ENCODE results near the gene THSD1.

The THSD1 gene

GRCh38 chr13:52450012-52450792 lies 44.2 kb upstream of the THSD1 start, which contains the start of gene VPS36:
Gene VPS36, minus strand, starts transcription at chr13:52450634. Its CDS starts 40 bp downstream, at chr13:52450594.
- peak; percentile 81; the same call in 1 of the 2 replicates for TF ChIP-seq CTCF (IDR thresholded peaks at IDR 0.05; ENCODE audit: low read depth, low read length)
- peak; percentile 83 for DNase-seq (ENCODE audit: extremely low read depth, low read depth)

- TF ChIP-seq CTCF (IDR thresholded peaks at IDR 0.05; ENCODE audit: low read depth, low read length): no peak
Observed at GRCh38 chr13:52449331-52450011, 43.5 kb upstream of the THSD1 start.

GRCh38 chr13:52447815-52448552 lies 42.0 kb upstream of the THSD1 start:
- DNase-seq (ENCODE audit: extremely low read depth, low read depth): no peak
- TF ChIP-seq CTCF (IDR thresholded peaks at IDR 0.05; ENCODE audit: low read depth, low read length): no peak

More at GRCh38 chr13:52449331-52450011, 43.5 kb upstream of the THSD1 start:
- DNase-seq (ENCODE audit: extremely low read depth, low read depth): no peak

- no peak for DNase-seq (ENCODE audit: extremely low read depth, low read depth)
- no peak for TF ChIP-seq CTCF (IDR thresholded peaks at IDR 0.05; ENCODE audit: low read depth, low read length)
Observed at GRCh38 chr13:52447354-52447753, 41.4 kb upstream of the THSD1 start.

GRCh38 chr13:52446265-52446664 lies 40.3 kb upstream of the THSD1 start:
- no peak for DNase-seq (ENCODE audit: extremely low read depth, low read depth)
- no peak for TF ChIP-seq CTCF (IDR thresholded peaks at IDR 0.05; ENCODE audit: low read depth, low read length)

- TF ChIP-seq CTCF (IDR thresholded peaks at IDR 0.05; ENCODE audit: low read depth, low read length): no peak
- DNase-seq (ENCODE audit: extremely low read depth, low read depth): no peak
Observed at GRCh38 chr13:52432456-52432855, 26.5 kb upstream of the THSD1 start.
